ENCODE measurements around the gene DRC7.

DRC7 gene

DNA sequence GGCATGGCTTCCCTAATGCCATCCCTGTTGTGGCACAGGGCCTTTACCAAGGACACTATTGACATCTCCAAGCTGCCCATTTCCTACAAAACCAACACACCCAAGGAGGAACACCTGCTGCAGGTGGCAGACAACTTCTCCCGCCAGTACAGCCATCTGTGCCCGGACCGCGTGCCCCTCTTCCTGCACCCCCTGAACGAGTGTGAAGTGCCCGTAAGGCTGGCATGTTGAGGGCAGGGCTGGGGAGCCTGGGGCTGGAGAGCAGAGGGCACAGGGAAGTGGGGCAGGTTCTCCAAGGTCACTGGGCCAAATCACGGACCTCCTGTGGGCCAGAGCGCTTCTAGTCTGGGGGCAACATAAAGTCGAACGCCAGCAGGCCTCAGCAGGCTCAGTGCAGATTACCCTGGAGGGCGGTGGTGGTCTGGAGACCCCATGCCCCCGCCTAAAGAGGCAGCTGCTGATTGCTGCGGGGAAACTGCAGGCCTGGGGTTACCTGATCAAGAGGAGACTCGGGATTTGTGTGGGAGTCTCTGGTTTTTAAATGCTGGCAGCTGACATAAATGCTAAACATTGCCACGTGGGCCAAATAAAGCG lies 4.3 kb downstream of the DRC7 start:
- no peak overlapping the region for H3K4me3 ChIP-seq (replicated peaks; ENCODE audit: low read depth, low read length)
- no peaks in the 10 kb centered on the region for H3K36me3 ChIP-seq (ENCODE audit: control insufficient read depth, insufficient read depth, low read length)
- no peak for TF ChIP-seq CTCF (IDR thresholded peaks at IDR 0.05; ENCODE audit: insufficient read depth, low read length, poor library complexity, severe bottlenecking)
- DNase-seq (ENCODE audit: extremely low read depth, insufficient read length), result no peak
- no peaks in the 10 kb centered on the region for H3K27me3 ChIP-seq (replicated peaks; ENCODE audit: control insufficient read depth, insufficient read depth, low read length)

DNA sequence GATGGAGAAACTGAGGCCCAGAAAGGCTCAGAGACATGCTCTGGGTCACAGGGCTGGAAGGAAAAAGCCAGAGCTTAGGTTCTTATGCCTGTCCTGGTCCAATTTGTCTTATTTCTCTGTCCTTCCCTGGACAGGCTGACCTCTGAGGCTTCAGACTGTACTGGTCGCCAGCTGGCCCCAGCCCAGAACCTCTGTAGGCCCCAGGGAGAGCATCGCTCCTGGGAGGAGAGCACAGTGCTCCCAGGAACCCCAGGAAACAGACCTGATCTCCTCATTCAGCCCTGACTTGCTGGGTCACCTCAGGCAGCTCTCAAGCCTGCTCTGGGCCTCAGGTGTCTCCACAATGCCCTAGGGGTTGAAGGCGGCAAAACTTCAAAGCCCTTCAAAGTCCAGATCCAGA lies 4.9 kb downstream of the DRC7 start:
- Histone ChIP-seq H3K36me3 (ENCODE audit: control insufficient read depth, insufficient read depth, low read length) (no peaks in the 10 kb centered on the region), H3K27me3 (replicated peaks; ENCODE audit: control insufficient read depth, insufficient read depth, low read length) (no peaks in the 10 kb centered on the region), H3K4me3 (replicated peaks; ENCODE audit: low read depth, low read length) (no peak overlapping the region)
- DNase-seq (ENCODE audit: extremely low read depth, insufficient read length), result no peak
- TF ChIP-seq CTCF (IDR thresholded peaks at IDR 0.05; ENCODE audit: insufficient read depth, low read length, poor library complexity, severe bottlenecking), result no peak

DNA sequence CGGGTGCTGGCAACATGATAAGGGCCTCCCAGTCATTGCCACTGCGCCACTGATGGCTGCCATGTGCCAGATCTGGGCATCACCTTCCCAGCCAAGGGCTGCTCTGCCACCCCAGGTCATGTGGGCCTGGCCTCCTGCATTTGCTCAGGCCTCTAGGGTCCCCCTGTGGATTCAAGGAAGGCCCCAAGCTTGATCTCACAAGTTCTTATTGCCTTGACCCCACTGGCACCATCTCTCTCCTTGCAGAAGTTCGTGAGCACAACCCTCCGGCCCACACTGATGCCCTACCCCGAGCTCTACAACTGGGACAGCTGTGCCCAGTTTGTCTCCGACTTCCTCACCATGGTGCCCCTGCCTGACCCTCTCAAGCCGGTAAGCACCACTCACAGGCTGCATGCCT lies 5.3 kb downstream of the DRC7 start:
- Histone ChIP-seq H3K4me3 (replicated peaks; ENCODE audit: low read depth, low read length) (no peak overlapping the region), H3K27me3 (replicated peaks; ENCODE audit: control insufficient read depth, insufficient read depth, low read length) (no peaks in the 10 kb centered on the region), H3K36me3 (ENCODE audit: control insufficient read depth, insufficient read depth, low read length) (no peaks in the 10 kb centered on the region)
- no peak for TF ChIP-seq CTCF (IDR thresholded peaks at IDR 0.05; ENCODE audit: insufficient read depth, low read length, poor library complexity, severe bottlenecking)
- no peak for DNase-seq (ENCODE audit: extremely low read depth, insufficient read length)

DNA sequence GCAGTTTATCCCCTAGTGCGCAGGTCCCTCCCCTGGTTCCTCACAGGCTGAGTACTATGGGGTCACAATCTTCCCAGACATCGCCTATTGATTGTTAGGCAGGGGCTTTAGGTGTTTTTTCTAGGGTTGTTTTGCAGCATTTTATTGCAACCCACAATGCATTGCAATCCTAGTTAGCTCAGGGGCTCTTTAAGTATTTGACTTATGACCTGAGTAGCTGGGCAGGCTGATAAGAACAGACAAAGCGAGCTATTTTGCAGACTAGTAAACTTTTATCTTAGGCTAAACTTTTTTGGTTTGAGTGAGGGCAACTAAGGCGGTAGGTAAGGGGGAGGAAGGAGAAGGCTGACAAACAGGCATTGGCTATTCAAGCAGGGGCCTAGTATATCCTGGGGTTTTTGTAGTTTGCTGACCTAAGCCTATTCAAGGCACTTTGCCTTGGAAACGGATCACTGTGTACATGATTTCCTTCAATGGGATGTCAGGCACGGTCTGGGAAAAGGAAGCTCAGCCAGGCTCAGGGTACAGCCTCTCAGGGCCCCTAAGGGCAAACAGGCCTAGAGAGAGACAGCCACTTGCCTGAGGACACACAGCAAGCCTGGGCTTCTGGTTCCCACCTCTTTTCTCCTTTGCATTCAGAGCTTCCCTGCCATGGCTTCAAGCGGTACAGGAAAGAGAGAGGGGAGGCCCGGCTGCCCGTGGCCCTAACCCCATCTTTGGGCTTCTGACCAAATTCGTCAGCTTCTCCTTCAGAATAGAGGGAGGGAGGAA lies 6.4 kb downstream of the DRC7 start:
- H3K36me3 ChIP-seq (ENCODE audit: control insufficient read depth, insufficient read depth, low read length), result no peaks in the 10 kb centered on the region
- H3K4me3 ChIP-seq (replicated peaks; ENCODE audit: low read depth, low read length), result no peak overlapping the region
- no peak for DNase-seq (ENCODE audit: extremely low read depth, insufficient read length)
- TF ChIP-seq CTCF (IDR thresholded peaks at IDR 0.05; ENCODE audit: insufficient read depth, low read length, poor library complexity, severe bottlenecking), result no peak
- H3K27me3 ChIP-seq (replicated peaks; ENCODE audit: control insufficient read depth, insufficient read depth, low read length), result no peaks in the 10 kb centered on the region

DNA sequence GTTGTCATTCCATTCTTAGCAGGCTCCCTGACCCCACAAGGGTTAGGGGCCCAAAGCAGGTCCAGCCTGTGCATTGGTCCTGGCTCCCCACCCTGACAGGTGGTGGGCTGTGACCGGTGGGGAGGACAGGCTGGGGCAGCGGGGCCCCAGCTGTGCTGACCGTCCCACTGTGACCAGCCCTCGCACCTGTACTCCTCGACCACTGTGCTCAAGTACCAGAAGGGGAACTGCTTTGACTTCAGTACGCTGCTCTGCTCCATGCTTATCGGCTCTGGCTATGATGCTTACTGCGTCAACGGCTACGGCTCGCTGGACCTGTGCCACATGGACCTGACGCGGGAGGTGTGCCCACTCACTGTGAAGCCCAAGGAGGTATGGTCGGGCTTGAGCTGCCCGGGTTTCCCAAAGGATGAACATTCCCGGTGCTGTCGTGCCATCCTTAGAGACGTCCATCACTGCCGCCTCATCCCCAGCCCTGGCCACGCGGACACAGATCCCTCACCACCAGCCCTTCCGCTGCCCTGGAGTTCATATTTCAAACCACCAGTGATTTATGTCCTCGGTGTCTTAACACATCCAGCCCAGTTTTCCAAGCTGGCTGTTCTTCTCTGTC lies 7.3 kb downstream of the DRC7 start:
- Histone ChIP-seq H3K27me3 (replicated peaks; ENCODE audit: control insufficient read depth, insufficient read depth, low read length) (no peaks in the 10 kb centered on the region), H3K4me3 (replicated peaks; ENCODE audit: low read depth, low read length) (no peak overlapping the region), H3K36me3 (ENCODE audit: control insufficient read depth, insufficient read depth, low read length) (no peaks in the 10 kb centered on the region)
- DNase-seq (ENCODE audit: extremely low read depth, insufficient read length), result no peak
- no peak for TF ChIP-seq CTCF (IDR thresholded peaks at IDR 0.05; ENCODE audit: insufficient read depth, low read length, poor library complexity, severe bottlenecking)
